Measurements from ENCODE around the gene H2AZ2.

GRCh38 chr7:44789990-44790389 lies 57.9 kb downstream of the H2AZ2 start:
- TF ChIP-seq TAF1 (IDR thresholded peaks at IDR 0.05; ENCODE audit: borderline replicate concordance, insufficient read depth, low read length) (no peak), POLR2AphosphoS5 (IDR thresholded peaks at IDR 0.05; ENCODE audit: low read depth, low read length) (no peak), REST (IDR thresholded peaks at IDR 0.05; ENCODE audit: insufficient read depth in 1 of 2, low read depth in 2 of 2, low read length in 2 of 2) (no peak), SIN3A (IDR thresholded peaks at IDR 0.05; ENCODE audit: borderline replicate concordance, insufficient read depth, low read length) (no peak), FOXP2 (optimal IDR thresholded peaks at IDR 0.05; ENCODE audit: borderline replicate concordance, extremely low read depth, extremely low read length, insufficient read depth) (no peak)

Measured in PFSK-1 (cell line).